Gastrocnemius medialis (tissue), 4 donors: ENCODE data around the gene TRIM8.

Source experiments
- POLR2A ChIP-seq, 2 donors: fragments of 450-650 bp; IDR thresholded peaks; one replicate each; pipeline ENCODE4 v1.6.1; 2017; ENCODE audit warnings: antibody characterized with exemption in 2 of 2, mild to moderate bottlenecking in 2 of 2, moderate library complexity in 2 of 2
- TF ChIP-seq, protein P1 (sequence below), 5 experiments: fragments of 450-650 bp in 3 of 5; fragments of 200-600 bp in 2 of 5; sonication (generic) in 2 of 5; IDR thresholded peaks in 4 of 5; conservative IDR thresholded peaks in 1 of 5; 1 replicate in 4 of 5; 2 replicates in 1 of 5; pipeline ENCODE4 v1.5.1; 2016 to 2019; ENCODE audit warnings: antibody characterized with exemption in 5 of 5, mild to moderate bottlenecking in 3 of 5, moderate library complexity in 3 of 5

DNA sequence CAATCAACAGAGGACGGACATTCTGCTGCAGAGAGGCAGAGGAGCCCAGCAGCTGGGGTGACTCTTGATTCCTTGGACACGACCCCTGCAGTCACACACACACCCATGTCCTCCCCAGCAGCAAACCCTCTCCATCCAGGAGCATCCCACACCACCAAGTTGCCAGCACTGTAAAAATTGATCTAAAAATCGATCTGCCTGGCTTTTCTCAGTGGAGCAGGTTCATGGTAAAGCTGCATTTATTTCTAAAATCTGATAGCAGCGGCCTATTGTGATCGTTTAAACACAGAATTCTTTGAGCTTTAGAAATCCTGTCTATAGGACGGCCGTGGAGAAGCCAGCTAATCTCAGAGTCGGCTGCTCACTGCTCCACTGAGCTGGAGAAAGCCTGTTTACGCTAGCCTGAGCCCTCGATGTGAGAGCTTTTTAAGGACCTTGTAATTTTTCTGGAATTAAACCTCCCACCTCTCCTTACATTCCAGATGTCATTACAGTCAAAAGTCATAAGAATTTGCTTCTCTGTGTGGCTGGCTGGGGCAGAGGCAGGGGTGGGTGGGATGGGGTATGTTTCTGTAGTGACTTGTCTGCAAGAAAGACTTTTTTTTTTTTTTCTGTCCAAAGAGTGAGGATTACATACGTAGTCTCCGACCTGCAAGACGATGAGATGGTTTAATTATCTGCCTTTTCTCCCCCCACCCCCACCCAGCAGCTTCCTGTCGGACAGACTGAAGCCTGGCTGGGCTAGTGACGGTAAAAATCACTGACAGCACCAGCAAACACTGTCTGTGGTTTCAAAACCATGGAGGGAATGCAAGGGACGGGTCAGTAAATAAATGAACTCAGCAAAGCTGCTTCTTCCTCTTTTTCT lies 31.6 kb downstream of the TRIM8 start:
- TF ChIP-seq, protein P1, sequence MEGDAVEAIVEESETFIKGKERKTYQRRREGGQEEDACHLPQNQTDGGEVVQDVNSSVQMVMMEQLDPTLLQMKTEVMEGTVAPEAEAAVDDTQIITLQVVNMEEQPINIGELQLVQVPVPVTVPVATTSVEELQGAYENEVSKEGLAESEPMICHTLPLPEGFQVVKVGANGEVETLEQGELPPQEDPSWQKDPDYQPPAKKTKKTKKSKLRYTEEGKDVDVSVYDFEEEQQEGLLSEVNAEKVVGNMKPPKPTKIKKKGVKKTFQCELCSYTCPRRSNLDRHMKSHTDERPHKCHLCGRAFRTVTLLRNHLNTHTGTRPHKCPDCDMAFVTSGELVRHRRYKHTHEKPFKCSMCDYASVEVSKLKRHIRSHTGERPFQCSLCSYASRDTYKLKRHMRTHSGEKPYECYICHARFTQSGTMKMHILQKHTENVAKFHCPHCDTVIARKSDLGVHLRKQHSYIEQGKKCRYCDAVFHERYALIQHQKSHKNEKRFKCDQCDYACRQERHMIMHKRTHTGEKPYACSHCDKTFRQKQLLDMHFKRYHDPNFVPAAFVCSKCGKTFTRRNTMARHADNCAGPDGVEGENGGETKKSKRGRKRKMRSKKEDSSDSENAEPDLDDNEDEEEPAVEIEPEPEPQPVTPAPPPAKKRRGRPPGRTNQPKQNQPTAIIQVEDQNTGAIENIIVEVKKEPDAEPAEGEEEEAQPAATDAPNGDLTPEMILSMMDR (IDR thresholded peaks at IDR 0.05 in 4 of 5, conservative IDR thresholded peaks at IDR 0.05 in 1 of 5): no peak
- no peak for TF ChIP-seq POLR2A (IDR thresholded peaks at IDR 0.05)
